T-cell (primary cell): ENCODE results near the gene PCDH12. TPM values are rescaled to one million over a fixed set of nuclear protein-coding genes. Genes with fewer than 3 reads are reported as not detected.

Source experiments
- ATAC-seq, 4 experiments: fragments of 200-7000 bp in 3 of 4; fragments of 150-1000 bp in 1 of 4; cut with Tn5 transposase; replicated peaks in 1 of 4; 1 replicate in 3 of 4; 2 replicates in 1 of 4; pipeline ENCODE4 v1.10.0; 2021; ENCODE audit warnings: moderate library complexity in 3 of 4, mild to moderate bottlenecking in 2 of 4, moderate number of reproducible peaks in 1 of 4
- CTCF ChIA-PET, 2 donors: fragments of 300-600 bp; sonication (Branson Sonifier 250); formaldehyde crosslinking; loops; one replicate each; lab custom pipeline; 2022; ENCODE audit warnings: antibody characterized with exemption in 2 of 2; lab: Charles Lee
- POLR2A ChIA-PET, 2 donors: fragments of 300-600 bp; sonication (Branson Sonifier 250); formaldehyde crosslinking; loops; one replicate each; lab custom pipeline; 2022; ENCODE audit warnings: antibody characterized with exemption in 2 of 2; lab: Charles Lee
- DNase-seq, 35 experiments: peaks; one replicate each; pipeline versions ENCODE4 v3.0.0 to v3.0.0-alpha.2; 2013 to 2023
- H3K27ac ChIP-seq: one replicate; pipeline ENCODE4 v1.5.1; 2013; ENCODE audit warnings: low read length
- H3K27me3 ChIP-seq, 2 experiments: replicated peaks in 1 of 2; 1 replicate in 1 of 2; 2 replicates in 1 of 2; pipeline versions ENCODE4 v1.6.1 to v1.7.0; 2013; ENCODE audit warnings: low read length in 1 of 2, mixed read lengths in 1 of 2; ENCODE audit not compliant: control insufficient read depth in 2 of 2, insufficient read depth in 2 of 2; ENCODE audit errors: extremely low read depth in 1 of 2
- H3K36me3 ChIP-seq, 2 donors: 1 replicate in 1 of 2; 2 replicates in 1 of 2; pipeline versions ENCODE4 v1.6.1 to v1.7.0; 2013; ENCODE audit warnings: low read length in 1 of 2; ENCODE audit not compliant: control insufficient read depth in 2 of 2, insufficient read depth in 1 of 2; ENCODE audit errors: extremely low read depth in 1 of 2
- H3K4me1 ChIP-seq, 2 experiments: 1 replicate in 1 of 2; 2 replicates in 1 of 2; pipeline versions ENCODE4 v1.6.1 to v1.7.0; 2013; ENCODE audit warnings: low read length in 2 of 2, mixed read lengths in 1 of 2; ENCODE audit not compliant: insufficient read depth in 2 of 2, control insufficient read depth in 1 of 2; ENCODE audit errors: extremely low read depth in 1 of 2
- H3K4me3 ChIP-seq, 2 donors: 1 replicate in 1 of 2; 2 replicates in 1 of 2; pipeline versions ENCODE4 v1.5.1 to v1.7.0; 2013; ENCODE audit warnings: mild to moderate bottlenecking in 2 of 2, low read length in 1 of 2, moderate library complexity in 1 of 2; ENCODE audit not compliant: control insufficient read depth in 1 of 2; ENCODE audit errors: extremely low read depth in 1 of 2
- H3K9me3 ChIP-seq: 2 replicates; pipeline ENCODE4 v1.7.0; 2013
- H3K27ac Mint-ChIP-seq, 2 donors: one replicate each; pipeline ENCODE4 v1.8.0; 2020 to 2021; ENCODE audit warnings: mild to moderate bottlenecking in 2 of 2, mixed read lengths in 2 of 2
- H3K27me3 Mint-ChIP-seq, 2 donors: one replicate each; pipeline ENCODE4 v1.8.0; 2021 to 2022; ENCODE audit warnings: mixed read lengths in 2 of 2
- H3K36me3 Mint-ChIP-seq: one replicate; pipeline ENCODE4 v1.8.0; 2021; ENCODE audit warnings: mixed read lengths
- H3K4me1 Mint-ChIP-seq, 3 donors: one replicate each; pipeline ENCODE4 v1.8.0; 2020 to 2022; ENCODE audit warnings: mixed read lengths in 3 of 3, mild to moderate bottlenecking in 1 of 3
- H3K4me3 Mint-ChIP-seq, 3 donors: one replicate each; pipeline ENCODE4 v1.8.0; 2020 to 2022; ENCODE audit warnings: mild to moderate bottlenecking in 3 of 3, mixed read lengths in 3 of 3, moderate library complexity in 3 of 3
- H3K9me3 Mint-ChIP-seq, 3 donors: one replicate each; pipeline ENCODE4 v1.8.0; 2020 to 2022; ENCODE audit warnings: mixed read lengths in 3 of 3
- WGBS: methylation state at CpG from one replicate; pipeline ENCODE4 v1.1.5; 2013; ENCODE audit warnings: missing lambda C conversion rate; ENCODE audit not compliant: insufficient coverage; 5-methylcytosine and 5-hydroxymethylcytosine counted together
- total RNA-seq, 35 experiments: library from RNA in 6 of 35; stranded (reverse) in 6 of 35; fragments of 120-200 nt in 1 of 35; gene quantifications; one replicate each; pipeline versions ENCODE4 v1.2.1 to v1.2.4 and lab custom pipeline; 2013 to 2026

PCDH12 gene
- total RNA-seq, 5 donors from 2014 or later (not counting 1 experiment from before 2014, with no cell fraction given) = 0.07 to 0.09 TPM; not detected in 3

DNA sequence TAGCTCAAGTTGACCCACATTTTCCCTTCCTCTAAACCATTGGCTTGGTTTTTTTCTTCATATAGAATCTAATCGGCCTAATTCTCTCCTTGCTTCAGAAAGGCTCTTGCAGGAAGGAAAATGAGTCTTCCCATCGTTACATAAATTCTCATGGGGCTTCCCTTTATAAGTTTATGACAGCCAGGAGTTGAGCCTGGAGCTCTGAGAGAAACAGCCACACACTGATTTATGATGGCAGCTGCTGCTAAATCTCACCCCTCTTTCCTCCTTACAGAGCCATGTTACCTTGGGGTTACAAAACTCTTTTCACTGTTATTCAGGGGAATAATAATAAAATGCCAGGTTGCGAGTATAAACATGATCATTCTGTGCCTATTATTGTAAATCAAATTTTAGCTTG, 5.7 kb upstream of the PCDH12 start:
- 100% methylated on average over 1 of the region's 3 CpGs for WGBS
- Mint-ChIP-seq H3K27ac (peak overlapping the region in 1 of 2 donors; percentile 11), H3K4me1 (peaks cover 38 to 40% (median 40%) of the 10 kb centered on the region in 3 donors), H3K4me3 (no peak overlapping the region), H3K27me3 (no peaks in the 10 kb centered on the region), H3K36me3 (no peaks in the 10 kb centered on the region), H3K9me3 (no peaks in the 10 kb centered on the region)
- ChIA-PET POLR2A (interaction anchor here in 1 of 2 donors (0.7 kb wide), 1 partner anchor 313 kb away, joined by 3 read pairs; the partner anchor contains the start of gene FCHSD1), CTCF (interaction anchor here (0.5 to 0.8 kb wide), 5 partner anchors 17 to 396 kb away, joined by 3 to 7 read pairs (median 3); no protein-coding TSS in a partner anchor)
- H3K4me1 ChIP-seq = peaks cover 12 to 36% of the 10 kb centered on the region in 2 experiments
- no peak overlapping the region for H3K27ac ChIP-seq
- DNase-seq = no peak
- no peak overlapping the region for H3K4me3 ChIP-seq
- no peaks in the 10 kb centered on the region for H3K27me3 ChIP-seq
- no peaks in the 10 kb centered on the region for H3K9me3 ChIP-seq
- no peak for ATAC-seq
- H3K36me3 ChIP-seq = no peaks in the 10 kb centered on the region

DNA sequence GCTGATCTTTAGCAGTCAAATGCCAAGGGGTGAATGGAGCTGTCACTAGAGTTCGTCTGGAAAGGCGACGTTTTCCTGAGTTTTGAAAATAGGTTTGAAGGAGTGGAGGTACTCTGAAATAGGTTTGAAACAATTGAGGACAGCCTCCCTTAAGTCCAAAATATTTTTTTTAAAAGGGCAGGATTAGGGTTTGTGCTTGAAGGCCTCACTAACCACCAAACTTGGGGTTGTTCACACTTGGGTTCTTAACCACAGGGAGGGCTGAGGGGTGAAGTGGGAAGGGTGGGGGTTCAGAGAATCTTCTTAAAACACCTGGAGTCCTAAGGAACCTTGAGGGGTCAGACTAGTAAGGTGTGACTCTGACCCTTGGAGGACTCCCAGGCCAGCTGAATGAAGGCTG, 3.5 kb upstream of the PCDH12 start:
- POLR2A ChIA-PET = interaction anchor here in 1 of 2 donors (0.6 to 1.2 kb wide), 7 partner anchors 7 to 1936 kb away, joined by 3 to 6 read pairs (median 3); partner anchors contain the start of genes DELE1 and RNF14
- Mint-ChIP-seq H3K4me1 (peaks cover 41 to 51% (median 50%) of the 10 kb centered on the region in 3 donors), H3K4me3 (no peak overlapping the region), H3K27me3 (no peaks in the 10 kb centered on the region), H3K9me3 (no peaks in the 10 kb centered on the region), H3K27ac (peak overlapping the region; percentile 94), H3K36me3 (peaks cover 1% of the 10 kb centered on the region)
- Histone ChIP-seq H3K27me3 (no peaks in the 10 kb centered on the region), H3K4me3 (no peak overlapping the region), H3K36me3 (no peaks in the 10 kb centered on the region), H3K4me1 (peaks cover 13 to 47% of the 10 kb centered on the region in 2 experiments), H3K27ac (peak overlapping the region; percentile 45), H3K9me3 (no peaks in the 10 kb centered on the region)
- DNase-seq (no peak), ATAC-seq (no peak)
- CTCF ChIA-PET = interaction anchor here (0.6 to 3.6 kb wide), 34 partner anchors 8 to 324 kb away, joined by 3 to 75 read pairs (median 6); partner anchors contain the start of genes RNF14 (in 2 of the 2), DELE1 (in 1 of the 2), FCHSD1 (in 1 of the 2) and HDAC3 (in 1 of the 2)
- WGBS = no CpG with 5 or more reads among the region's 3 CpGs

- Mint-ChIP-seq H3K36me3 (peaks cover 4% of the 10 kb centered on the region), H3K9me3 (no peaks in the 10 kb centered on the region), H3K4me1 (peaks cover 41 to 51% (median 50%) of the 10 kb centered on the region in 3 donors), H3K4me3 (peak overlapping the region; percentile 25 to 39 (median 26)), H3K27me3 (no peaks in the 10 kb centered on the region), H3K27ac (peak overlapping the region; percentile 94)
- H3K4me1 ChIP-seq = peaks cover 13 to 47% of the 10 kb centered on the region in 2 experiments
- peak; percentile 95 to 97 (median 96) for ATAC-seq
- WGBS = 56% methylated on average over 5 of the region's 14 CpGs
- no peaks in the 10 kb centered on the region for H3K9me3 ChIP-seq
- H3K4me3 ChIP-seq = no peak overlapping the region
- peak; percentile 79 to 96 (median 88) for DNase-seq
- ChIA-PET CTCF (interaction anchor here (0.5 to 3.6 kb wide), 43 partner anchors 9 to 870 kb away, joined by 3 to 75 read pairs (median 5); partner anchors contain the start of genes DELE1 (in 2 of the 2), RNF14 (in 2 of the 2), FCHSD1 (in 1 of the 2) and HDAC3 (in 1 of the 2)), POLR2A (interaction anchor here (0.6 to 1.3 kb wide), 12 partner anchors 8 to 1937 kb away, joined by 3 to 6 read pairs (median 3); partner anchors contain the start of genes RNF14 (in 2 of the 2) and DELE1 (in 1 of the 2))
- H3K27me3 ChIP-seq = no peaks in the 10 kb centered on the region
- peak overlapping the region; percentile 45 for H3K27ac ChIP-seq
- H3K36me3 ChIP-seq = no peaks in the 10 kb centered on the region
These were observed 2.7 kb upstream of the PCDH12 start for GRCh38 chr5:141960449-141961323.

GRCh38 chr5:141960018-141960417, 2.0 kb upstream of the PCDH12 start:
- Histone ChIP-seq H3K36me3 (no peaks in the 10 kb centered on the region), H3K9me3 (no peaks in the 10 kb centered on the region), H3K4me3 (no peak overlapping the region), H3K27me3 (no peaks in the 10 kb centered on the region), H3K27ac (peak overlapping the region; percentile 45), H3K4me1 (peaks cover 13 to 47% of the 10 kb centered on the region in 2 experiments)
- Mint-ChIP-seq H3K4me3 (no peak overlapping the region), H3K9me3 (no peaks in the 10 kb centered on the region), H3K27me3 (no peaks in the 10 kb centered on the region), H3K36me3 (peaks cover 4% of the 10 kb centered on the region), H3K4me1 (peaks cover 41 to 51% (median 50%) of the 10 kb centered on the region in 3 donors), H3K27ac (peak overlapping the region; percentile 78 to 80)
- ATAC-seq = no peak
- peak in 3 of 35 experiments; percentile 20 to 45 (median 35) for DNase-seq
- WGBS = 87% methylated on average over 10 of the region's 10 CpGs
- ChIA-PET POLR2A (interaction anchor here (0.6 to 1.3 kb wide), 5 partner anchors 9 to 194 kb away, joined by 3 to 4 read pairs (median 3); partner anchors contain the start of gene RNF14 (in 2 of the 2)), CTCF (interaction anchor here (0.5 to 3.6 kb wide), 31 partner anchors 9 to 871 kb away, joined by 3 to 75 read pairs (median 5); partner anchors contain the start of genes RNF14 (in 2 of the 2), DELE1 (in 1 of the 2), FCHSD1 (in 1 of the 2) and PCDH1 (in 1 of the 2))

DNA sequence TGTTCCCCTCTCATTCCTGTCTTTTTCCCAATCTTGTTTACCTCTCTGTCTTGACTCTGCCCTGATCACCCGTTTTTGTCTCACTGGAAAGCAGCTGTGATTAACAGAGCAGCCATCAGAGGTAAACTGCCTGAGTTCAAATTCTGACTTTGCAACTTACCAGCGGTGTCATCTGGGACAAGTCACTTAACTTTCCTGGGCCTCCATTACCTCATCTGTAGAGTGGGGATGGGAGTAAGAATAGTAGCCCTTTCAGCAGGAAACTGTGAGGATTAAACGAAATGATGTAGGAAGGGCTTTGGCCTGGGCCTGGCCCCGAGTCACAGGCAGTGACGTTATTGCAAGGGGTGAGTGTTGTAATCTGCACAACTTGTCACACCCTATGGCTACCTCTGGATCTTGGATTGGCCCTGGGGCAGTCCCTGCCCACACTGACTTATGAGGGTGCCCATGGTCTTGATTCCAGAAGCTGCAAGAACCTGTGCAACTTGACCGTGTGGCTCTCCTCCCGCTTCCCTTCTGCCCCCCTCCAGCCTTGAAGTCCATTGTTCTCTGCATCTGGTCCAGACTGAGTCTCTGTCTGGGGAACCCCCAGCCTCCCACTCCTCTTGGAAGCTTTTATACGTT, 657 bp upstream of the PCDH12 start:
- Mint-ChIP-seq H3K27ac (peak overlapping the region; percentile 80 to 84), H3K36me3 (peaks cover 4% of the 10 kb centered on the region), H3K27me3 (no peaks in the 10 kb centered on the region), H3K9me3 (no peaks in the 10 kb centered on the region), H3K4me1 (peaks cover 41 to 56% (median 50%) of the 10 kb centered on the region in 3 donors), H3K4me3 (peak overlapping the region; percentile 19 to 61 (median 51))
- Histone ChIP-seq H3K4me3 (no peak overlapping the region), H3K27ac (peak overlapping the region; percentile 17), H3K4me1 (peaks cover 13 to 47% of the 10 kb centered on the region in 2 experiments), H3K36me3 (no peaks in the 10 kb centered on the region), H3K9me3 (no peaks in the 10 kb centered on the region), H3K27me3 (no peaks in the 10 kb centered on the region)
- ATAC-seq = no peak
- POLR2A ChIA-PET = interaction anchor here in 1 of 2 donors (0.7 kb wide), 1 partner anchor 10 kb away, joined by 3 read pairs; the partner anchor contains the start of gene RNF14
- CTCF ChIA-PET = interaction anchor here (1.0 to 3.0 kb wide), 7 partner anchors 10 to 265 kb away, joined by 3 to 11 read pairs (median 4); partner anchors contain the start of genes PCDH1 (in 1 of the 2) and RNF14 (in 1 of the 2)
- 80% methylated on average over 5 of the region's 8 CpGs for WGBS
- no peak for DNase-seq
